Choroid plexus epithelial cell (primary cell): Measurements from ENCODE around the gene PTEN.
"Not testable (repeated sequence)": the region's sequence is repeated elsewhere in the genome, so short reads cannot be mapped to it uniquely, and the experiment has no call there.

ENCODE experiments used
- DNase-seq: peaks from one replicate; pipeline ENCODE4 v3.0.0-alpha.2; 2010; ENCODE audit warnings: low read depth
- H3K4me3 ChIP-seq: 2 replicates; pipeline ENCODE4 v1.5.1; 2011; ENCODE audit warnings: low read depth, mild to moderate bottlenecking, control low read depth, low read length, moderate library complexity
- TF ChIP-seq, protein P1 (sequence below): conservative IDR thresholded peaks from 2 replicates; pipeline ENCODE4 v1.5.1; 2011; ENCODE audit warnings: low read depth, mild to moderate bottlenecking, control low read depth, inconsistent platforms, low read length, moderate library complexity

The PTEN gene

DNA sequence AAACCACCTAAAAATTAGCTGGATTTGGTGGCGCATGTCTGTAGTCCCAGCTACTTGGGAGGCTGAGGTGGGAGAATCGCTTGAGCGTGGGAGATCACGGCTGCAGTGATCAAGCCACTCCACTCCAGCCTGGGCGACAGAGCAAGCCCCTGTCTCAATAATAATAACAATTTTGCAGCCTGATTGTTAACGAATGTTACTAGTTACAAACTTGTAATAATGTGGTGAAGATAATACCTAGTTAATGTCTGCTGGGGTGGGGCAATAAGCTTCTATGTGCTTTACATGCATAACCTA lies 44.2 kb upstream of the PTEN start:
- TF ChIP-seq, protein P1, sequence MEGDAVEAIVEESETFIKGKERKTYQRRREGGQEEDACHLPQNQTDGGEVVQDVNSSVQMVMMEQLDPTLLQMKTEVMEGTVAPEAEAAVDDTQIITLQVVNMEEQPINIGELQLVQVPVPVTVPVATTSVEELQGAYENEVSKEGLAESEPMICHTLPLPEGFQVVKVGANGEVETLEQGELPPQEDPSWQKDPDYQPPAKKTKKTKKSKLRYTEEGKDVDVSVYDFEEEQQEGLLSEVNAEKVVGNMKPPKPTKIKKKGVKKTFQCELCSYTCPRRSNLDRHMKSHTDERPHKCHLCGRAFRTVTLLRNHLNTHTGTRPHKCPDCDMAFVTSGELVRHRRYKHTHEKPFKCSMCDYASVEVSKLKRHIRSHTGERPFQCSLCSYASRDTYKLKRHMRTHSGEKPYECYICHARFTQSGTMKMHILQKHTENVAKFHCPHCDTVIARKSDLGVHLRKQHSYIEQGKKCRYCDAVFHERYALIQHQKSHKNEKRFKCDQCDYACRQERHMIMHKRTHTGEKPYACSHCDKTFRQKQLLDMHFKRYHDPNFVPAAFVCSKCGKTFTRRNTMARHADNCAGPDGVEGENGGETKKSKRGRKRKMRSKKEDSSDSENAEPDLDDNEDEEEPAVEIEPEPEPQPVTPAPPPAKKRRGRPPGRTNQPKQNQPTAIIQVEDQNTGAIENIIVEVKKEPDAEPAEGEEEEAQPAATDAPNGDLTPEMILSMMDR = no peak
- no peak for DNase-seq

DNA sequence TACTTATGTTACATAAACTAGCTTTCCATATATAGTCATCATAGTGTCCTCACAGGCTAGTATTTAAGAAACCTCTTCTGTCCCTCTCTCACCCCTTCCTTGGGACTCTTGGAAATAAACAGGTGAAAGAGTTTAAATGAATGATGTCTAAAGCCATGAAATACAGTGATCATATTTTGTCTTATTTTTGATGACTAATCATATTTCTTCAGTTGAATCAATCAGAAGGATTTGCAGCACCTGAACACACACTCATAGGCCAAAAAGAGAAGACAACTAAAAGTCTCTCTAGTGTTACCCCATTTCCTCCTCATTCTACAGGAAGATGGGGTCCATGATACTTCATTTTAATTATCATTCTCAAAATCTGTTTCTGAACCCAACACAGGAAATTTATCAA lies 36.8 kb upstream of the PTEN start:
- DNase-seq = no peak
- no peak overlapping the region for H3K4me3 ChIP-seq
- TF ChIP-seq, protein P1 = no peak

More for the DNA sequence above, 44.2 kb upstream of the PTEN start:
- no peak overlapping the region for H3K4me3 ChIP-seq

DNA sequence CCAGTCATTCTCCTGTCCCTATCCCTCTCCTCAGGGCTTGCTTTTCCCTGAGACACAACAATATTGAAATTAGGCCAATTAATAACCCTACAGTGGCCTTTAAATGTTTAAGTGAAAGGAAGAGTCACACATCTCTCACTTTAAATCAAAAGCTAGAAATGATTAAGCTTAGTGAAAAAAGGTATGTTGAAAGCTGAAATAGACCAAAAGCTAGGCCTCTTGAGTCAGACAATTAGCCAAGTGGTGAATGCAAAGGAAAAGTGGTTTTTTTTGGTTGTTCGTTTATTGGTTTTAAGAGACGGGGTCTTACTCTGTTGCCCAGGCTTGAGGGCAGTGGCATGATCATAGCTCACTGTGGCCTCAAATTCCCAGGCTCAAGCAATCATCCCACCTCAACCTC lies 35.7 kb upstream of the PTEN start:
- H3K4me3 ChIP-seq = no peak overlapping the region
- TF ChIP-seq, protein P1 = no peak
- DNase-seq = no peak

DNA sequence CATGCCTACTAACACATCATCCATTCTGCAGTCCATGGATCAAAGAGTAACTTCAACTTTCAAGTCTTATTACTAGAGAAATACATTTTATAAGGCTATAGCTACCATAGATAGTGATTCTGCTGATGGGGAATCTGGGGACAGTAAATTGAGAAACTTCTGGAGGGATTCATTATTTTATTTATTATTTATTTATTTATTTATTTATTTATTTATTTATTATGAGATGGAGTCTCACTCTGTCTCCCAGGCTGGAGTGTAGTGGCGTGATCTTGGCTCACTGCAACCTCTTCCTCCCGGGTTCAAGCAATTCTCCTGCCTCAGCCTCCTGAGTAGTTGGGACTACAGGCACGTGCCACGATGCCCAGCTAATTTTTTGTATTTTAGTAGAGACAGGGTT lies 34.4 kb upstream of the PTEN start:
- not testable (repeated sequence) for H3K4me3 ChIP-seq, DNase-seq

DNA sequence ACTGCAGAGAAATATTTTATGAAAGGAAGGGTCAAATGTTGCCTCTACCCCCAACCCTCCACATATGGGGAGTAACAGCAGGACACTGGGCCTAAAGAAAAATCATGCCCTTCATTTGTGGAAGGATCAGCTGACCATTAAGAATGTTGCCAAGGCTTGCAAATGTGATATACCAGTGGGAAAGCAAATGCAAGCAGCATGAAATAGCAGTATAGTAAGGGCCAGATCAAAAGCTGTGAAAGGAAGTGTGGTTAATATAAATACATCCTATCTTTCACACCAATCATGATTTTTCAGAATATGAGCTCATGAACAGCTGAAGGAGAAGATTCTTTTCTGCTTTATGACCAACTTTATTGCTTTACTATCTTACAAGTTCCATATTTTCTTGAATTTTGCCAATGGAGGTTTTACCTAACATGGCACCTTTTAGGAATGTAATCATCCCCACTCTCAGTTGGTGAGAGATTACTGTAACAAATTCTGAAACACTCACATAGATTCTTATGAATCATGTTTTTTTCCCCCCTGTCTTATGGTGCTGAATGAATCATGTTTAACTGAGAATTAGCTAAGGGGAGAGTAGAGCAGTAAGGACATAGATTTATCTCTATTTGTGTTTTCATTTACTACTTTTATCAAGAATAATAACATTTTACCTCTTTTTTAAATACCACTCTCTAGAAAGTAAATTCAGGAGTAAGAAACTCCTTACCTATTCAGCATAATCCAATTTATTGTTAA lies 33.3 kb upstream of the PTEN start:
- TF ChIP-seq, protein P1 = no peak
- no peak overlapping the region for H3K4me3 ChIP-seq
- DNase-seq = no peak

DNA sequence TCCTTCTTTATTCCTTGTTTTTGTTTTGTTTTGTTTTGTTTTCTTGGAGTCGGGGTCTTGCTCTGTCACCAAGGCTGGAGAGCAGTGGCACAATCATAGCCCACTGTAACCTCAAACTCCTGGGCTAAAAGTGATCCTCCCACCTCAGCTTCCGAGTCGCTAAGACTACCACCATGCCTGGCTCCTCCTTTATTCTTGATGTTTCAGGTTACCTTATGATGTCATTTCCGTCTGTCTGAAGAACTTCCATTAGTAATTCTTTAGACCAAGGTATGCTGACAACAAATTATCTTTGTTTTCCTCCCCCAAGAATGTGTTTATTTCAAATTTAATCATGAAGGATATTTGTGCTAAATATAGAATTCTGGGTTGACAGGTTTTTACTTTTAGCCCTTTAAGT lies 27.3 kb upstream of the PTEN start:
- DNase-seq = no peak
- TF ChIP-seq, protein P1 = no peak
- no peak overlapping the region for H3K4me3 ChIP-seq

DNA sequence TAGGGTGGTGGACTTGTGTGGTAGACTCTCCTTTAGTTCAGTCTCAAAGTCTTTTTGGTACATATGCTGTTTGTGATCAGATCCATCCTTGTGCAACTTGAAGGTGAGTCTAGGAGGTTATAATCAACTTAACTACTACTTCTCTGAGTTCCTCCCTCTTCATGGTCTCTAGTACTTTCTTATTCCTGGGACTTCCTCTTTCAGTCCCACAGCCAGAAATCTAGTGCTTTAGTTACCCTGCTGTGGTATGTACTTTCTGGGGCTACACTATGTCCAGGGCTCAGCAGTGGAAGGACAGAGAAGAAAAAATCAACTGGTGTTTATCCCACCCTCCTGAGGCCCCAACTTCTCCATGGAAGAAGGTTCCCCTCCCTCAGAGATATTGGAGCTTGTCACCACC lies 26.0 kb upstream of the PTEN start:
- DNase-seq = no peak
- no peak overlapping the region for H3K4me3 ChIP-seq
- TF ChIP-seq, protein P1 = no peak
